ENCODE measurements around the gene ARMC12.

DNA sequence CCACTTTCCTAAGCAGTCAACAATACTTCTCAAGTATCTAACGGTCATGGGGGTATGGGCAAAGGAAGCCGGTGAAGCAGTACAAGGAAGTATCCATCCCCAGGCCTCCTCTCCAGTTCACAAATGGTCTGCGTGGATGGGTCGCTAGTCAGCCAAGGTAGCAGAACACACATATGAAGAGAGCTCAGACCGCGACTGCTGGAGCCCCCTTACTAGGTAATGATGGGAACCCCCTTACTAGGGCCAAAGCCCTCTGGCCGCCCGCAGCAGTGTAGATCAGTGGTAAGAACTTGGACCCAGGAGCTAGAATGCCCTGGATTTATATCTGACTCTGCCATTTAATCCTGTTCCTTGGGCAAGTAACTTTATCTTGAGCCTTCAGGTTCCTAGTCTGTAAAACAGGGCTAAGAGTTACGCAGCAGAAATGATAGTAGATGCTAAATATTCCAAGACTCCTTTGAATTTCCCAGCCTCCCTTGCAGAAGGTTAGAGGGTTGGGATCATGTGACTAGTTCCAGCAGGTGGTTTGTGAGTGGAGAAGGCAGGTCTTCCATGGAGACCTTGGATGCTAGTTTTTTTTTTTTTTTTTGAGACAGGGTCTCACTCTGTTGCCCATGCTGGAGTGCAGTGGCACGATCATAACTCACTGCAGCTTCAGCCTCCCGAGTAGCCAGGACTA lies 37.4 kb downstream of the ARMC12 start:
- TF ChIP-seq, protein P1, sequence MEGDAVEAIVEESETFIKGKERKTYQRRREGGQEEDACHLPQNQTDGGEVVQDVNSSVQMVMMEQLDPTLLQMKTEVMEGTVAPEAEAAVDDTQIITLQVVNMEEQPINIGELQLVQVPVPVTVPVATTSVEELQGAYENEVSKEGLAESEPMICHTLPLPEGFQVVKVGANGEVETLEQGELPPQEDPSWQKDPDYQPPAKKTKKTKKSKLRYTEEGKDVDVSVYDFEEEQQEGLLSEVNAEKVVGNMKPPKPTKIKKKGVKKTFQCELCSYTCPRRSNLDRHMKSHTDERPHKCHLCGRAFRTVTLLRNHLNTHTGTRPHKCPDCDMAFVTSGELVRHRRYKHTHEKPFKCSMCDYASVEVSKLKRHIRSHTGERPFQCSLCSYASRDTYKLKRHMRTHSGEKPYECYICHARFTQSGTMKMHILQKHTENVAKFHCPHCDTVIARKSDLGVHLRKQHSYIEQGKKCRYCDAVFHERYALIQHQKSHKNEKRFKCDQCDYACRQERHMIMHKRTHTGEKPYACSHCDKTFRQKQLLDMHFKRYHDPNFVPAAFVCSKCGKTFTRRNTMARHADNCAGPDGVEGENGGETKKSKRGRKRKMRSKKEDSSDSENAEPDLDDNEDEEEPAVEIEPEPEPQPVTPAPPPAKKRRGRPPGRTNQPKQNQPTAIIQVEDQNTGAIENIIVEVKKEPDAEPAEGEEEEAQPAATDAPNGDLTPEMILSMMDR (IDR thresholded peaks at IDR 0.05) = no peak
- TF ChIP-seq EZH2phosphoT487 (IDR thresholded peaks at IDR 0.05) (no peak), EZH2 (IDR thresholded peaks at IDR 0.05) (no peak)

All from neural progenitor cell (in vitro differentiated cells).